HG02571 (cell line): ENCODE data around the gene METAP1.
"Not testable (repeated sequence)": the region's sequence is repeated elsewhere in the genome, so short reads cannot be mapped to it uniquely, and the experiment has no call there.

Experiments
- ATAC-seq: cut with Tn5 transposase; IDR thresholded peaks from one replicate; pipeline ENCODE4 v1.9.1; 2021; ENCODE audit warnings: mild to moderate bottlenecking, moderate library complexity; ENCODE audit not compliant: unreplicated experiment

Gene METAP1

DNA sequence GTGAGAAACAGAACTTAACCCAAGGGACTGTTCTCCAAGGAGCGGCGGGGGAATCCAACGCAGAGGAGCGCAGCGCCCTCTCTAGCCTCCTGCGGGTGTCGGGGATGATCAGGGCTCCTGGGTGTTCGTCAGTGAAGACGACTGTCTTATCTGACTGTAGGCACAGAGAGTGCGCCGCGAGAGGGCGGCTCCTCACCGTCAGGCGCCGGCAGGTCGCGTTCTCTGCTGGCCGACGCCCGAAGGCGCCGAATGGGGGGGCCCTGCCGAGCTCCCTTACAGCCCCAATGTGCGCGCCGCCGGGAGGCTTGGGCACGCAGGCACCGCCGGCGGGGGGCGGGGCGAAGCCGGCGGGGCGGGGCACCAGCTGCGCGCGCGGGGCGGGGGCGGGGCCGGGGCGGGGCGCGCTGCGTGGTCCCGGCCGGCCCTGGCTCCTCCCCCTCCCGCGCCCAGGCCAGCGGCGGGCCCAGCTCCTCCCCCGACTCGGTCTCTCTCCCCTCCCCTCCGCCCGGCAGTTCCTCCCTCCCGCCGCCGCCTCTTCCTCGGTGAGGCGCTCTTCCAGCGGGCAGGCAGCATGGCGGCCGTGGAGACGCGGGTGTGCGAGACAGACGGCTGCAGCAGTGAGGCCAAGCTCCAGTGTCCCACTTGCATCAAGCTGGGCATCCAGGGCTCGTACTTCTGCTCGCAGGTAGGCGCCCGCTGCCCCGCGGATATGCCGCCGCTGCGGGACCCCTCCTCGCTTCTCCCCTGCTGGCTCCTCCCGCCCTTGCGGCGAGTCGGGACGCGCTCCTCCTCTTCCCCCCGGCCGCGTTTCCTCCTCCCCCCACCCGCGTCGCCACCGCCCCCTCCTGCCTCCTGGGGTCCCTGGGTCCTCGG is at the start of gene METAP1:
TSS of gene METAP1 (plus strand) at position 539 of the 873 bp plus-strand sequence. CDS start at position 572, 33 bp downstream.
- peak; percentile 94 for ATAC-seq

DNA sequence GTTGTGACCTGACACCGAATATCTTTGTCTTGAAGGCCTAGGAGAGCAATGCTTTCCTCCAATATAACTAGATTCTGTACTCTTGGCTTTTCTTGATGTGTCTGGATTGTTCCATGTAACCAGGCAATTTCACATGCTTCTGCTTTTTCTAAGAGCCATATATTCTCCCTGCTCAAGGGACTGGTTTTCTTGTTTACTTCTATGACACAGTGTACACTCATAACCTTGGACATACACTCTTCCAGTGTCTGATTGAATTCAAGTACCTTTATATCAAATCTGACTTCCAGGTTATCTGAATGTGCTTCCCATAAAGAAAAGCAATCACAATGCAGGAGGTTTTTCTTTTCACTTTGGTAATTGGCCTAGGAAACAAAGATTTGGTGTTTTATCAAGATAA is 49.2 kb upstream of the METAP1 start:
- no peak for ATAC-seq

DNA sequence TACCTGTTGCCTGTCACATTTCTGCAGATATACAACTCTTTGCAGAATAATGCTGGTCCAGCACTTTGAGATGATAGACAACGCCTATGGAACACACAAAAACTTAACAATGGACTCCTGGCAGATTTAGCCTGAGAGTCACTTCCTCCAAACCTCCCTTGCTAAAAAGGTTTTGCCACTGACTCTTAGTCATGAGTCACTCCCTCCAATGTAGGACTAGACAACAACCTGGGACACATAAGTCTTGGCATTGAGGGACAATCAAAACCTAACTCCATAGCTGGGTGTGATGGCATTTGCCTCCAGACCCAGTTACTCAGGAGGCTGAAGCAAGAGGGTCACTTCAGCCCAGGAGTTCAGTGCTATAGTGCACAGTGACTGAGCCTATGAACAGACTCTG is 44.6 kb upstream of the METAP1 start:
- ATAC-seq, result no peak

DNA sequence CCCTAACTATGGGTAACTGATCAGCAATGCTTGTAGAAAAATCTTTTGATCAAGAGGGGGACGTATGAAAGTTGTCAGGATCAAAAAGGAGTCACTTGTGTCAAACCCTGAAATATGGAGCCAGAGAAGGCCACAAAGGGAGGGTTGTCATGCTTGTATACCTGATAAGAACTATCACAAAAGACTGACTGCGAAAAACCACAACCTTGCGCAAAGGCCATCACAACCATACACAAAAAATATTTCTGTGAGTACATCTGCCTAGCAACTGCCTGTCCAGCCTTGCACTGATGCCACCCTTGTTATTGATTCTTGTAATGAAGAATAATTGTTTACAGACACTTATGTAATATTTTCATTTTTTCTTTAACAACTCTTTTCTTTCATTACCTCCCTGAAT is 43.8 kb upstream of the METAP1 start:
- ATAC-seq, result no peak

DNA sequence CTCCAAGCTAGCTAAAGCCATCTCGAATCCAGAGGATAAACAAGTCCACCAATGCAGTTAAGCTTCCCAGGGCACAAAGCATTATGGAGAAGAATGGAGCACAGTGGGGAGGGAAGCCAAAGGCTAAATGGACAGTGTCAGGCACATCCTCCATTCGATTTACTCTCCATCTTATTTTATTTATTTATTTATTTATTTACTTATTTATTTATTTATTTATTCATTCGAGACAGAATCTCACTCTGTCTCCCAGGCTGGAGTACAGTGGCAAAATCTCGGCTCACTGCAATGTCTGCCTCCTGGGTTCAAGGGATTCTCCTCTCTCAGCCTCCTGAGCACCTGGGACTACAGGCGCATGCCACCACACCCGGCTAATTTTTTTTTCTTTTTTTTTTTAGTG is 40.3 kb upstream of the METAP1 start:
- no peak for ATAC-seq

DNA sequence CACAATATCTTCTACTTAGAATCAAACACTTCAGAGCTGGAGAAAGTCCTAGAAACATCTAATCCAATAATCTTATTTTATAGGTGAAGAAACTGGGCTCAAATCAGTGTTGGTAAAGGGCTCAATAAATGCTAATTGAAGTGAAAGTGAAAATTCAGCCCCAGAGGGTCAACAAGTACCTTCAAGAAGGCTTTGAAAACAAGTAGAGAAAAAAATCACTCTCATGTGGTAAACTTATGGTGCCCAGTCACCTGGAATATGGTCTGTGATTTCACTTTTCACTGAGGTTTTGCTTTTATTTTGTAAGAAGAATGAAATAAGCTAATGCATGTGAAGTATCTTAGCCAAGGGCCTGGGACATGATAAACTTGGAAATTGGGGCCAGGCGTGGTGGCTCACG is 37.5 kb upstream of the METAP1 start:
- ATAC-seq, result no peak

DNA sequence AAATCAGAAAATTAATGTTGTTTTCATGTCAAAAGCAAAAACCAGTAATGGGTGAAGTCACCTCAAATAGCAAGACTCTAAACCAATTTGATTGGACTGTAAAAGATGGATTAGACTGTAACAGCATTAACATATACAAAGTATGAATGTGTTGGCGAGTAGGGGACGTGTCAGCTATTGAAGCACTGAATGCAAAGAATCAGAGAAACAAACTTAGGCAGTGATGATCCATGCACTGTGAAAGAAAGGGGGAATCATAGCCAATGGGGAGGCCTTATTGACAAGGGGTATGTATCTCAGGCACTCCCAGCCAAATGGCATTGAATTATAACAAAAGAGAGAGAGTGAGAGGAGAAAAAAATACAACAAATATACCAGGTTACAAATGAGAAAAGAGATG is 36.1 kb upstream of the METAP1 start:
- no peak for ATAC-seq

DNA sequence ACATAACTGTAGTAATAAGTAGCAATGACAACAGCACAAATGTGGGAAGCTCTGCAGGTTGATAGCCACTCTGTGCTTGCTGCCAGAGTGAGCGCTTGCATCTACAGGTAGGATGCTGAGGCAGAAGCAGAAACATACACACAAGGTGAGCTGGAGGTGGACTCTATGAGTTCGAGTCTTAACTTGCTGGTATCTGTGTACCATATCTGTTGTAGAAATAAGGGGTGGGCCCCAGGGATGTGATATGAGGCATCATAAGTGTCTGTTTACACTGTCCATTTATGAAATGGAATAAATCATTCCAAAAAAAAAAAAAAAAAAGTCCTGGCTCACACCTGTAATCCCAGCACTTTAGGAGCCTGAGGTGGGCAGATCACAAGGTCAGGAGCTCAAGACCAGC is 33.8 kb upstream of the METAP1 start:
- ATAC-seq, result no peak

DNA sequence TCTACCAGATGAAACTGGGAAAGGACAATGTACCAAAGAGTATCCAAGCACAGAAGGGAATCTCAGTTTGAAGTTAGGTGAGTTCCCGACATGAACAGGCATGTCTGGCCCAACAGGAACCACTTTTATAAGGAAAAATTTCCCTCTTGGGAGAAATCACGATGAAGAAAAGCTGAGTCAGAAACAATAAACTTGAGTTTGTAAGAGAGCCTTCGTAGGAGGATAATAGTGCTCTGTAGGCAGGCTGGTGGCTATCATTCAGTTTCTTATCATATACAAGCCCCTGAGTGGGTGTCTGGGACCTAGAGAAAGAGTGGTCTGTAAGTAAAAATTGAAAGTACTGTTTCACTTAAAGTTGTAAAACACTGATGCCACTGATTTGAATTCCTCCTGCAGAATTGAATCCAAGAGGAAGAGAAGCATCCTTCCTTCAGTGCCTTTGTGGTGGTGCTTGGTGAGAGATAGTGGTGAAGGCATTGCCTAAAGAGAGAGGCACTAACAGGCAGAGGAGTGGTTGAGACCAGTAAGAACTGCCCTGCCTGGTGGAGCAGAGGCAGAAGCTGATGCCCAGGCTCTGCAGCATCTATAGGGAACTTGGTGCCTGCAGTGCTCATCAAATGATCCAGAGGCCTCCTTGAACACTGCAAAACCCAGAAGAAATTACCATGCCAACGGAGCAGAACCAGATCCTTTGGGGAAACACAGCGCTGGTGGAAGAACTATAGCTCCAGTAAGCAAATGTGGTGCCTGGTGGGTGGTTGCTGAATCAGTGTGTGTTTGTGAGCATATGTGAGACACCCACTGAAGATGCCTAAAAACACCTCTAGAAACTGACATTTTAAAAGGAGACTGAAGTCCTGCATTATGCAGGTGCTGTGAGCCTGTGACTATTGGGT is 31.7 kb upstream of the METAP1 start:
- ATAC-seq, result no peak

DNA sequence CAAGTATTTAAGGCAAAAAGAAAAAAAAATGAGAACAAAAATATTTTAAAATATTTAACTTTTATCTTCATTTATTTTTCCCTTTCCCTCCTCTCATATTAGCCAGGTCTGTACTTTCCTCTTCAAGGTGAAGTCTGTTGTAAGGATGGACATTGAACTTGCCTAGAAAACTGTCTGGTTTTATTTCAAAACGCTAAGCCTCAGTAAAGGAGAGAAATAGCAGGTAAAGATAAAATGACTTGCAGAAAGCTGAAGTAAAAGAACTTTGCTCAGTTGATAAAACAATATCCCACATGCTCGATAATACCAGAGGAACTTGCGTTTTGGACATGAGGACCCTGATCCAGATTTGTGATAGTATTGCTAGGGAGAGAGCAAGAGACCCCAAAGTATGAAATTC is 28.6 kb upstream of the METAP1 start:
- no peak for ATAC-seq

DNA sequence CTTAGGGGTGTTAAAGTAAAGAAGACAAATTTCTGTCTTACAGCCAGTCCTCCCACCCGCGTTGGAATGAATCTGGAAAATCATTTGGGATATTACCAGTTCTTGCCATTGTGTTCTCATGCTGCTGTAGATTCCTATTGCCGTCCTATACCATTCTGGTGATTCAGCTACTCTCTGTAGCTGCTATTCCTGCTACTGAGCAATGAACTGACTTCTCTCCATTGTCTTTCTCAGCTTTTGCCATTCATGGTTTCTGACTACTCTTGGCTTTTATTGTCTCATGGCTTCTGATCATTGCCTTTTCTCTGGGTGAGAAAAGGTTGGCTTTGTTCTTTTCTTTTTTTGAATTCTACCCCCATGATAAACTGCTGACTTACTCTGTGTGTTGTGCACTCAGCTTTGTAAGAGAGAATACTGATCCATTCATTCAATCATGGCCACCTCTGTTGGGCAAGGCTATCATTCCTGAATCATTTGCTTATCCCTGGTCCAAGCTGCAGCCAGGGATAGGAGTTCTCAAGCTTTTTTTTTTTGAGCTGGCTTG is 27.7 kb upstream of the METAP1 start:
- ATAC-seq, result no peak

DNA sequence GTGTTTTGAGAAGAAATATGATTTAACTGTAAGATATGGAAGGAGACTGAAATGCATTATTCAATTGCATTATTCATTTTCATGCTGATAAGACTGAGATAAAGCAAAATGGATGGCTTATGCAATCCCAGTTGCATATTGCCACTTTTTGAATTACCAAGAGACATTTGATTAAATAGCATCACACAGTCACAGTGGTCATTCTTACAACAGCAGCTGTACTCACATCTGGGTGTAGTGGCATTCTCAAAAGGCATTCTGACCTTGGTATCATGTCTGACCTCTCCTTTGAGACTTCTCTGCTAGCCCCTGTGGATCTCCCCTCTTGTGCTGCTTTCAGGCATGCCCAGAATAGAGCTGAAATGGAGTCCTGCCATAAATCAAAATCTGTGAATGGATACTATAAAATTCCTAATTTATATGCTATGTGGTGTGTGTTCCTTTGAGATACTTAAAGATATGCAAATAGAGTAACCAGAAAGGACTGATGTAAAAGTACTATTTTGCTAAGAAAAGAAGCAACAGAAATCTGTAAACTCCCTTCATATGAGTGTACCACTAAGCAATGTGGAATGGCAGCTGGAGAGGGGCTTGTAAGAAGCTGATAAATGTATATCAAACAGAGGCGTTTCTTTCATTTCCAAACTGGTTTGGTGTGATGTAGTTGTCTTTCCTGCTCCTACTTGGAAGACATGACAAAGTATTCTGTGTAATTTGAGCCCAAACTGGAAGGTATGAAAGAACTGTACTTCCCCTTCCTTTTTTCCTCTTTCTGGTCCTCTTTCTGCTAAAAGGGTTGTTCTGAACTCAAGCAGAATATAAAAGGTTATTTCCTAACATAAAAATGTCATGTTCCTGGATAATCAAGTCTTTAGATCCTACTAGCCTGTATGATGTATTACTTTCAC is 25.4 kb upstream of the METAP1 start:
- ATAC-seq, result no peak

DNA sequence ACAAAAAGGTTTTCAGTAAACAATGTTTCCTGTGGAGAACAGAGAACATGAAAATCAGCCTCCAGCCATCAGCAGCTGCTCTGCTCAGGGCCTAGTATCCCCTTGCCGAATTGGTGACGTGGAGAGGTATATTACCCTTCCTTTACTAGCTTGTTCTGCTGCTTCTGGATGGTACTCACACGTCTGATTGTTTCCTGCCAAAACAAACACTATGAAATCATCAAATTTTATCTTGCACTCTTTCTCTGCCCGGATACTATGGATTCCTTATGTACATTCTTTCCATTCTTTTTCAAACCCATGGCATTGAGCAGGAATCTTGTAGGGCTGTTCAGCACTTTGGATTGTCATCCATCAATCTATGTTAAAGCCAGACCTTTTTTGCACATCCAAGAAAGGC is 18.8 kb upstream of the METAP1 start:
- no peak for ATAC-seq

DNA sequence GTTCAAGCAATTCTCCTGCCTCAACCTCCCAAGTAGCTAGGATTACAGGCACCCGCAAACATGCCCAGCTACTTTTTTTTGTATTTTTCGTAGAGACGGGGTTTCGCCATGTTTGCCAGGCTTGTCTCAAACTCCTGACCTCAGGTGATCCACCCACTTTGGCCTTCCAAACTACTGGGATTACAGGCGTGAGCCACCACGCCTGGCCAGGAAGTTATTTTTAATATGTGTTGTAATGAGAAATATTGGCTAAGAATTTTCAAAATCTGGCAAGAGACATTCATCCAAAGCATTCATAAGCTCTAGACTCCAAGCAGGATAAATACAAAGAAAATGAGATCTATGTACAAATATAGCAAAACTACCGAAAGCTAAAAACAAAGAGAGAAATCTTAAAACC is 18.0 kb upstream of the METAP1 start:
- ATAC-seq, result no peak

DNA sequence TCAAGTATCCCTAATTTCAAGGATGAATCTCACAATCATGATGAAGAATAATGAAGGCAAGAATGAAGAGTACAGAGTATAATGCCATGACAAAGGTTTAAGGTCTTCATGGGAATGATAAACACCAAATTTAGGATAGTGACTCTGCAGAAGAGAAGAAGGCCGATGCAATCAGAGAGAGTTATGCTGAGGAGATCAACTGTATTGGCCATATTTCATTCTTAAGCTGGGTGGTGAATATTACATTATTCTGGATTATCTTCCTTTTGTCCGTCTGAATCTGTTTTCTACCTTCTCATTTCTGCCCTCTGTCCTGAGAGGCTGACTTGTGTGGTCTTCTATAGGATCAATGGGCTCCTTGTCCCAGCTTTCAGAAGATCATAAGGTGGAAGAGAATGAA is 7.8 kb upstream of the METAP1 start:
- ATAC-seq, result no peak

DNA sequence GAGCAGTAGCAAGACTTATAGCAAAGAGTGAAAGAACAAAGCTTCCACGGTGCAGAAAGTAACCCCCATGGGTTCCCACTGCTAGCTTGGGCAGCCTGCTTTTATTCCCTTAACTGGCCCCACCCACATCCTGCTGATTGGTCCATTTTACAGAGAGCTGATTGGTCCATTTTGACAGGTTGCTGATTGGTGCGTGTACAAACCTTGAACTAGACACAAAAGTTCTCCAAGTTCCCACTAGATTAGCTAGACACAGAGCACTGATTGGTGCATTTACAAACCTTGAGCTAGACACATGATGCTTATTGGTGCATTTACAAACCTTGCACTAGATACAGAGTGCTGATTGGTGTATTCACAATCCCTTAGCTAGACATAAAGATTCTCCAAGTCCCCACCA is 2.7 kb upstream of the METAP1 start:
- not testable (repeated sequence) for ATAC-seq

DNA sequence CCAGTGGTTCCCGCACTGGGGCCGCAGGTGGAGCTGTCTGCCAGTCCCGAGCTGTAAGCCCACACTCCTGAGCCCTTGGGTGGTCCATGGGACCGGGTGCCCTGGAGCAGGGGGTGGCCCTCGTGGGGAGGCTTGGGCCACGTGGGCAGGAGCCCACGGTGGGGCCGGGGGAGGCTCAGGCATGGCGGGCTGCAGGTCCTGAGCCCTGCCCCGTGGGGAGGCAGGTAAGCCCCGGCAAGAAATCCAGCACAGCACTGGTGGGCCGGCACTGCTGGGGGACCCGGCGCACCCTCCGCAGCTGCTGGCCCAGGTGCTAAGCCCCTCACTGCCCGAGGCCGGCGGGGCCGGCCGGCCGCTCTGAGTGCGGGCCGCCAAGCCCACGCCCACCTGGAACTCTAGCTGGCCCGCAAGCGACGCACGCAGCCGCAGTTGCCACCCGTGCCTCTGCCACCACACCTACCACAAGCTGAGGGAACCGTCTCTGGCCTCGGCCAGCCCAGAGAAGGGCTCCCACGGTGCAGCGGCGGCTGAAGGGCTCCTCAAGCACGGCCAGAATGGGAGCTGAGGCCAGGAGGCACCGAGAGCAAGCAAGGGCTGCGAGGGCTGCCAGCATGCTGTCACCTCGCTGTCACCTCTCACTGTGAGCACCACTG is 2.0 kb upstream of the METAP1 start:
- no peak for ATAC-seq

DNA sequence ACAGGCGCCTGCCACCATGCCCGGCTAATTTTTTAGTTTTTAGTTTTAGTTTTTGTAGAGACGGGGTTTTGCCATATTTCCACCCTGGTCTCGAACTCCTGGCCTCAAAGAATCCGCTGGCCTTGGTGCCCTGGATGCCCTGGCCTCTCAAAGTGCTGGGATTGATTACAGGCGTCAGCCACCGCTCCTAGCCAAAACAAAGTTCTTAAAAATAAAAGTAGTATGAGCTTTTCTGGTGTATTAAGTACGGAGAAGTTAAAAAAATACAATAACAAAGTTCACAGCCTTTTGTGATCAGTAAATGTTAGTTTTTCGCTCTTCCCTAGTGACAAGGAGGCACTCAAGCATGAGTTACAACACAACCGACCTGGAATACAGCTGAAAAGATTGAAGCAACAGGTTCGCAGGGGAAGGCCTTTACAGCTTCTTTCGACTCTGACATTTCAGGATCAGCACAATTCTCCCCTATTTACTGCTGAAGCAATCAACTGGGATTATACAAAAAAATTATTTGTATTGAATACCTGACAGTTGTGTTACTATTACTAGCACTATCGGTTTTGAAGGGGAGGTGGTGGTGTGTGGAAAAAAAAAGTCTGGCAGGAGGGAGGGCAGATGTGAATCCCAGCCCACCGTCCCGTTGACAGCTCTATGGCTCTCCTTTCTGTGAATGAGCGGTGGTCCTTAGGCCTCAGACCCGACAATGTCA is 893 bp upstream of the METAP1 start:
- peak; percentile 8 for ATAC-seq

DNA sequence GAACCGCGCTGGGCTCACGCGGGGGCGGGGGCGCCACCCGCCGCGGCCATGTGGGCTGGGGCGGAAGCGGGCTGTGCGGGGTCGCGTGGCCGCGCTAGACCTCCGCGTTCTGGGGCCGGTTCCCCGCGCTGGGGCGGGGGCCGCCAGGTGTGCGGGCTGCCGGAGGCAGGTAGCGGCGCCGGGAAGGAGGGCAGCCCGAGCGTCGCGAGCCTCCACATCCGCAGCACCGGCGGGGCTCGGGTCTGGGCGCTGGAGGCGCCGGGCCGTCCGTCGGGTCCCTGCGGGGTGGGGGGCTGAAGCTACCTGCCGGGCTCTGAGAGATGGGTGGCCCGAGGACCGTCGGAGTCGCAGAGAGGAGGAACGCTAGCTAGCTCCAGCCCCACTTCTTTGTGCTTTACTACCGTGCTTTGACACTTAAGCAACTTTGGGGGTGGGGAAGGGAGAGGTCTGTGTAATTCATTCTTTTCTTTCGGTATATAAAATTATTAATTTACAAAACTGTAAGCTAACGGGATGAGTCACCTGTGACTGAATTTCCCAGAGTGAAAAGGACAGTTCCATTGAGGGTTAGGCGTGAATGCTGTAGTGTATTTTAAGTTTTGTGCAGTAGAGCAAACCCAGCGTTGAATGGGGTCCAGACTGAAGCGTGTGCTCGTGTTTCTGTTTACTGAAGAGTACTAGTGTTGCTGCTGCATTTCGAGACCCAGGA is 689 bp downstream of the METAP1 start:
- no peak for ATAC-seq
